Mononuclear cell (primary cell): Measurements from ENCODE around the gene AUH. TPM values are rescaled to one million over a fixed set of nuclear protein-coding genes. Genes with fewer than 3 reads are reported as not detected.

Source experiments
- H3K27me3 ChIP-seq: 2 replicates; pipeline ENCODE4 v1.6.0; 2011; ENCODE audit warnings: low read length, control low read depth; ENCODE audit not compliant: insufficient read depth
- H3K4me1 ChIP-seq: 2 replicates; pipeline ENCODE4 v1.5.1; 2011; ENCODE audit warnings: mild to moderate bottlenecking, low read length, control low read depth; ENCODE audit not compliant: insufficient read depth
- H3K4me3 ChIP-seq: 2 replicates; pipeline ENCODE4 v1.5.1; 2011; ENCODE audit warnings: mild to moderate bottlenecking, low read length, moderate library complexity
- H3K9me3 ChIP-seq: 2 replicates; pipeline ENCODE4 v1.5.1; 2011; ENCODE audit warnings: low read depth, mild to moderate bottlenecking, control low read depth, low read length
- total RNA-seq: library from RNA; depleted of rRNA; stranded (reverse); fragments of >200 nt; gene quantifications from one replicate; pipeline ENCODE4 v1.2.3, GENCODE V29; 2012

Gene AUH
- total RNA-seq, 1 donor: 17.2 TPM

DNA sequence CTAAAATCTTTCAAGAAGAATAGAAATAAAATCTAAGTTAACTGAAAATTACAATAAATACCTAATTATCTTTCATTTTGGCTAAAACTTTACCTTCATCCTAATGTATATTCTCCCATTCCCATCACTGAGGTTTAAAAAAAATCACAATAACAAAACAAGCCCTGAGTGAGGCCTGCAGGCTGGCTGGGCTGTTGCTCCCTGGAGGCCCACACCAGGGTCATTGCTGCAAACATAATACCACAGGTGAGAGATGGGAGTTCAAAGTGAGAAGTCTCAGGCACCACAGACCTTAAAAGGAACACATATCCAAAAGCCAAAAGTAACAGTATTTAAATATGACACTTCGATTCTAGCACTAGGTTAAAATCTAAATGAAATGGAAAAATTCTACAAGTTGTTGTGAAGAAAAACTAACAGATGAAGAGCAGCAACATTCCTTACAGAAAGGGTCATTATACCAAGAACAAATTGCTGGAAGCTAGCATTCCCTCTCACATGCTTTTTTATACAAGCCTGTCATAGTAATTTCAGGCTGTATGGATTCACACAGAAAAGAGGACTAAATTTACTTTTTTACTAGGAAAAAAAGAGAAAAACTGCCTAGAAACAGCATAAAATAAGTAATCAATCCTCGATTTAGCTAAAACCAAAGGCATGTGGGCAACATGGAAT is 57.8 kb downstream of the AUH start:
- no peaks in the 10 kb centered on the region for H3K27me3 ChIP-seq
- H3K9me3 ChIP-seq: no peaks in the 10 kb centered on the region
- no peak overlapping the region for H3K4me3 ChIP-seq
- H3K4me1 ChIP-seq: peaks cover 18% of the 10 kb centered on the region

- Histone ChIP-seq H3K4me1 (peaks cover 24% of the 10 kb centered on the region), H3K27me3 (no peaks in the 10 kb centered on the region), H3K4me3 (no peak overlapping the region)
These were observed 58.9 kb downstream of the AUH start for GRCh38 chr9:91302831-91303230.

GRCh38 chr9:91301161-91301560 is 60.6 kb downstream of the AUH start:
- no peak overlapping the region for H3K4me3 ChIP-seq
- H3K4me1 ChIP-seq: peaks cover 37% of the 10 kb centered on the region
- H3K27me3 ChIP-seq: no peaks in the 10 kb centered on the region
- no peaks in the 10 kb centered on the region for H3K9me3 ChIP-seq

More at GRCh38 chr9:91302831-91303230, 58.9 kb downstream of the AUH start:
- H3K9me3 ChIP-seq: no peaks in the 10 kb centered on the region

DNA sequence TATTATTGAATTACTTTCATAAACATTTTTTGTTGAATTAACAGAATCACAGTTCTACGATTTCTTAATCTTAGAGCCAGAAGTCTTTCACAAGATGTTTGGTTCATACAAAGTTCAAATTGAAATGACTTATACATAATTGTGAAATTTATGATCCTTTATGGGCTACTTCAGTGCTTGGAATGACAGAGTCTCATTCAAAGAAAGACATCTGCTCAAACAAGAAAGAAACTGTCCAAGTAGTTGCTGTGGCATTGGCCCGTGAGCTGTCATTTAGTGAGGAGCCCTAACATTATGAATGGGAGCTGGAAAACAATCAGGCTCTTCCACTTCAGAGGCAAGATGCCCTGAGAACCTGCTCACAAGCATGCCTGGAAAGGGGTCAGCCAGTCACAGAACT is 63.4 kb downstream of the AUH start:
- Histone ChIP-seq H3K27me3 (no peaks in the 10 kb centered on the region), H3K4me1 (peaks cover 29% of the 10 kb centered on the region), H3K4me3 (no peak overlapping the region), H3K9me3 (no peaks in the 10 kb centered on the region)

DNA sequence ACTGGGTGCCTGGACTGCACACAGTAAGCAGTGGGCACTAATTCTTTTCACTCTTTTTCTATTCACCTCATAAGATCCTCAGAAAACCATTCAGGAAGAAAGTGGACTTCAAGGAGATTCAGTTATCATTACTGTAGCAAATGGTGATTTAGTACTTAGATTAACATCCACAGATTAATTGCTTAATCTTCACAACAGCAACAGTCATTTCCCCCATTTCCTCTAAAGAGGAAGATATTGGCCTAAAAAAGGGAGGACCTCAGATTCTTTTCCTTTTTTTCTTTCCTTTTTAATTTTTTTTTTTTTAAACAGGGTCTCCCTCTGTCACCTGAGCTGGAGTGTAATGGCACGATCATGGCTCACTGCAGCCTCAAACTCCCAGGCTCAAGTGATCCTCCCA is 64.4 kb downstream of the AUH start:
- Histone ChIP-seq H3K4me1 (peaks cover 26% of the 10 kb centered on the region), H3K4me3 (no peak overlapping the region), H3K27me3 (no peaks in the 10 kb centered on the region), H3K9me3 (no peaks in the 10 kb centered on the region)

DNA sequence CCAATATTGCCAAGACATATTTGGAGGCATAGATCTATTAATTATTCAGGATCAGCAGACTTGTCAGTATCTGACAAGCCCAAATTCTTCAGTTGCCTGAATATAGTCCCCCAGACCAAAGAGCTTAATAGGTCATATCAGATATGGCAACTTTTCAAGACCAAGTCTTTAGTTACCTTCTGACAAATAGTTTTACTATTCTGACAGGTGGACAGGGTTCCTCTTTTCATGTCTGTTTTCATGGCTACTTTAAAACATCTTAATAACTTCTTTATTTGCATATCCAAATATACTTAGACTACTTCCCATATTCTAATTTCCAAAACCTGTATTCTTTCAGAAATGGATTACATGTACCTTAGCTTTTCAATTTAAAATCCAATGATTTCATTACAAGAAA is 65.4 kb downstream of the AUH start:
- H3K27me3 ChIP-seq: no peaks in the 10 kb centered on the region

DNA sequence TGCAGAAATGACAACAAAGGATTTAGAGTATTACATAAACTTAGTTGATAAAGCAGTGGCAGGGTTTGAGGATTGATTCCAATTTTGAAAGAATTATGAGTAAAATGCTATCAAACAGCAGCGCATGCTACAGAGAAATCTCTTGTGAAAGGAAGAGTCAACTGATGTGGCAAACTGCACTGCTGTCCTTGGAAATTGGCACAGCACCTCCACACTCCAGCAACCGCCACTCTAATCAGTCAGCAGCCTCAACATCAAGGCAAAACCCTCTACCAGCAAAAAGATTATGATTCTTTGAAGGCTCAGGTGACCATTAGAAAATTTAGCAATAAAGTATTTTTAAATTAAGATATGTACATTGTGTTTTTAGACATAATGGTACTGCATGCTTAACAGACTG is 66.4 kb downstream of the AUH start:
- no peaks in the 10 kb centered on the region for H3K27me3 ChIP-seq
- peaks cover 26% of the 10 kb centered on the region for H3K4me1 ChIP-seq
- H3K9me3 ChIP-seq: no peaks in the 10 kb centered on the region
- no peak overlapping the region for H3K4me3 ChIP-seq

More for the DNA sequence above, 65.4 kb downstream of the AUH start:
- no peaks in the 10 kb centered on the region for H3K9me3 ChIP-seq
- peaks cover 26% of the 10 kb centered on the region for H3K4me1 ChIP-seq
- no peak overlapping the region for H3K4me3 ChIP-seq

DNA sequence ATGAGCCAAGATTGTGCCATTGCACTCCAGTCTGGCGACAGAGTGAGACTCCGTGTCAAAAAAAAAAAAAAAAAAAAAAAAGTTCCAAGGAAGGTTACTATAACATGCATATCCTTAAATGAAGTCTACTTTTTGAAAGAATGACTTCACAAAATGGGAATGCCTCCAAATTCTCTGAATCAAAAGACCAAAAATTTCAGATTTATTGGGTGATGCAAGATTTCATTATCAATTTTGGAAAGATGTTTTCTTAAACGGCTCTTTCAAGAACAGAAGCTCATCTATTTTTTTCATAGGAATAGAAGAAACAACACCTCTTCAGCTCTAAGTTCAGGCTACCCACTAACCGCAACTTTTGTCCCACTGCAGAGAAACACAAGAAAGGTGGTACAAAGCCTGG is 69.9 kb downstream of the AUH start:
- Histone ChIP-seq H3K27me3 (no peaks in the 10 kb centered on the region), H3K4me1 (peaks cover 3% of the 10 kb centered on the region), H3K9me3 (no peaks in the 10 kb centered on the region), H3K4me3 (no peak overlapping the region)

DNA sequence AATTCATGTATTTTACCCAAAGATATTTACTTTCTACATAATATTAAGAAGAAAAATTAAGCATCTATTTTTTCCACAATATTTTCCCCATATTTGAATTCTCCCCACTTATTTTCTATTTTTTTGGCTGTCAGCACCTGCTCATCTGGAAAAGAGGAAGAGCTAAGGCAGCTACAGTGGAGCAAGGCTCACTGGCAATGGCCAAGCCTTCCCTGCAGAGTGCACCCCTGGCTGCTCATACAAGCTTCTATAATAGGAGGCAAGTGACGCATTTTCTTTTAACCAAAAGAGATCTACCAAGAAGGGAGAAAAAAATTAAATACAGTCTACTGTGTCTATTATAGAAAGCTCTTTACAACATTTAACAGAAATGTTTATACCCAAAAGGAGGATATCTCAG is 72.5 kb downstream of the AUH start:
- Histone ChIP-seq H3K9me3 (no peaks in the 10 kb centered on the region), H3K4me1 (no peaks in the 10 kb centered on the region), H3K4me3 (no peak overlapping the region), H3K27me3 (no peaks in the 10 kb centered on the region)

DNA sequence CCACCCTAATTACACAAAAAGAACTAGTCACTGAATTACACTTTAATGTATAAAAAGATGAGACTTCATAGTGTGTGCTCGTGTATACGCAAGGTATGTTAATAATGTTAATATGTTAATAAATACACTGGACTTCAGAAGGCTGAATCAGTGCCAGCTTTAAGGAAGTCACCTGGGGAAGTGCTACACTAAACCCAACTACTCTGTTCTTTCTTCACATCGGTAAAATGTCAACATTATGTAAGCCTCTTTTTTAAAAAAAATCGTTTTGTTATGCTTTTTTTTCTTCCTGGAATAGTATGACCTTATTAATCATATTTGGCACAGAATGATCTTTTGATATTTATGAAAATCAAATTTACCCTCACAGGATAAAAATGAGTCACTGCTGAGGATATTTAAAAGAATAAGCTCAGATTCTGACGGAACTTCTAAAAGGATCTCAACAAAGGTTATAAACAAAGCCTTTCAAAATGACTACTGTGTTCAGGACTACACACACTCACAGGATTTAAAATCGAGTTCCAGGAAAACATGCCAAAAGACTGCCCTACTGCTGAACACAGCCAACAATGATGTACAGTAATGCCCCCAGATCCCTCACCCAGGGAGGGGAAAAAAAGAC is 75.9 kb downstream of the AUH start:
- no peaks in the 10 kb centered on the region for H3K4me1 ChIP-seq
- no peak overlapping the region for H3K4me3 ChIP-seq
- no peaks in the 10 kb centered on the region for H3K9me3 ChIP-seq
- H3K27me3 ChIP-seq: no peaks in the 10 kb centered on the region

GRCh38 chr9:91282292-91282691 is 79.4 kb downstream of the AUH start:
- H3K4me3 ChIP-seq: no peak overlapping the region
- H3K4me1 ChIP-seq: no peaks in the 10 kb centered on the region
- no peaks in the 10 kb centered on the region for H3K27me3 ChIP-seq
- no peaks in the 10 kb centered on the region for H3K9me3 ChIP-seq

DNA sequence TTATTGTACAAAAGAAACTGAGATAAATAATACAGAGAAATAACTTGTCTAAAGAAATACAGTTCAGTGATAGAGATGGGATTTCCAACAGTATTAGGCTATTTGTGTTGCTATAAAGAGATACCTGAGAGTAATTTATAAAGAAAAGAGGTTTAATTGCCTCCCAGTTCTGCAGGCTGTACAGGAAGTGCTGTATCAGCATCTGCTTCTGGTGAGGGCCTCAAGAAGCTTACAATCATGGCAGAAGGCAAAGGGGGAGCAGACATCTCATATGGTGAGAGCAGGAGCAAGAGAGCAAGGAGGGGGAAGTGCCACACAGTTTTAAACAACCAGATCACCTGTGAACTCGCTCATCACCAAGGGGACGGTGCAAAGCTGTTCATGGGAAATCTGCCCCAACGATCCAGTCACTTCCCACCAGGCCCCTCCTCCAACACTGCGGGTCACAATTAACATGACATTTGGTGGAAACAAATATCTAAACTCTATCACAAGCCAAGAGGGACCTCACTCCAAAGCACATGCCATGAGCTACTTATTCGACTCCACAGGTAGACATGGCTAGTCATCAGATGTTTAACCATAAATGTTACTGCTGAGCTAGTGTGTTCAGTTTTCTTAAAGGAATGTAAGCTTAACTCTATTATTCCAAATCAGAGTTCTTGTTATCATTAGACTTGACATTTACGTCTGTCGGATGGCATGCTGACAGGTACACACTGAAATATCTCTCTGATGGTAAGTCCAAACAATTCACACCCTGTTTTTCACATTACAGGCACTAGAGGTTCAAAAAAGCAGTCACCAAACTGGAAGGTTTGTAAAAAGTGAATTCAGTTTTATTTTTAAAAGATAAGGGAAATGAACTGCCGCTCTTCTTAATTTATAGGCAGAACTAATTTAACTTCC is 82.2 kb downstream of the AUH start:
- H3K4me3 ChIP-seq: no peak overlapping the region

DNA sequence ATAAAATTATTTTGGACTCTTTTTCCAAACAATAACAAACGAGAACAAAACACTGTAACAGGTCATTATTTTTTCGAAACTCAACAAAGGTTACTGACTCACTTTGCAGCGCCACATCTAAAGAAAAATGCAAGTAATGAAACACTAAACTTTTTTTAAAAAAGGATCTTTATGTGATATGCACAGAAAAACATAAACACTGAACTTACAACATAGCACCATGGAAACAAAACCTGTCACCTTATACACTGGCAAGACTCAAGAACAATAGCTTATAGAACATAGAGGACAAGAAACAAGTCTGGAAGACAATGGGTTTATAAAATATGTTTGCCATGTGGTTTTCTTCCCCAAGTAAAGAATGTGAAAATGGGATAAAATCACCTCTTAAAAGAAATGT is 85.2 kb downstream of the AUH start:
- no peak overlapping the region for H3K4me3 ChIP-seq
- no peaks in the 10 kb centered on the region for H3K27me3 ChIP-seq
- no peaks in the 10 kb centered on the region for H3K9me3 ChIP-seq
- no peaks in the 10 kb centered on the region for H3K4me1 ChIP-seq

More for the DNA sequence above, 82.2 kb downstream of the AUH start:
- no peaks in the 10 kb centered on the region for H3K9me3 ChIP-seq
- no peaks in the 10 kb centered on the region for H3K4me1 ChIP-seq
- no peaks in the 10 kb centered on the region for H3K27me3 ChIP-seq

GRCh38 chr9:91275655-91276054 is 86.1 kb downstream of the AUH start:
- Histone ChIP-seq H3K4me3 (no peak overlapping the region), H3K27me3 (no peaks in the 10 kb centered on the region), H3K9me3 (no peaks in the 10 kb centered on the region), H3K4me1 (no peaks in the 10 kb centered on the region)

GRCh38 chr9:91274949-91275492 is 86.7 kb downstream of the AUH start:
- Histone ChIP-seq H3K9me3 (no peaks in the 10 kb centered on the region), H3K4me3 (no peak overlapping the region), H3K27me3 (no peaks in the 10 kb centered on the region), H3K4me1 (no peaks in the 10 kb centered on the region)
